Activated T-cell treated with anti-CD3 and anti-CD28 coated beads for 24 hours (primary cell): ENCODE results near the gene NUDT4B.
"Not testable (repeated sequence)": the region's sequence is repeated elsewhere in the genome, so short reads cannot be mapped to it uniquely, and the experiment has no call there.

ENCODE experiments used
- DNase-seq: peaks from one replicate; pipeline ENCODE4 v3.0.0-alpha.2; 2020; ENCODE audit warnings: low read depth

Gene NUDT4B

DNA sequence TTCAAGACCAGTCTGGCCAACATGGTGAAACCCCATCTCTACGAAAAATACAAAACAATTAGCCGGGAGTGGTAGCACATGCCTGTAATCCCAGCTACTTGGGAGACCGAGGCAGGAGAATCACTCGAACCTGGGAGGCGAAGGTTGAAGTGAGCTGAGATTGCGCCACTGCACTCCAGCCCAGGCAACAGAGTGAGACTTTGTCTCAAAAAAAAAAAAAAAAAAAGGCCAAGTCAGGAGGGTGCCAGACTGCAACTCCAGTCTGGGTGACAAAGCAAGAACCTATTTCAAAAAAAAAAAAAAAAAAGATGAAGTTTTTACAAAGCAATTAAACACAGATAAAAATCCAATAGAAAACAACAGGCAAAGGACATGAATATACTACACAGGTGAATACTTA, 9.9 kb upstream of the NUDT4B start:
- DNase-seq, result not testable (repeated sequence)

DNA sequence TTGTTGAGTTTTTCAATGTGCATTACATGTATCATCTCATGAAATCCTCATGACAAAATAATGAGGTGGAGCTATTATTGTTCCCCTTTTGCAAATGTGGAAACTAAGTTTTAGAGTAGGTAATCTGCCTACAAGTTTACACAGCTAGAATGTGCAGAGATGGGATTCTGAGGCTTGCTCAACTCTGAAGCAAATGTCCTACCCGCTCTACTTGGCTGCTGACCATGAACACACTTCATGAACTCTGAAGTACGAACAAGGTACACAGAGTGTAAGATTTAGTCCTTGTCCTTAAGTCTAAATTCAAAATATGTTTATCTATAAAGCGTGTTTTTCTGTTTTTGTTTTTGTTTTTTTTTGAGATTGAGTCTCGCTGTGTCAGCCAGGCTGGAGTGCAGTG, 5.4 kb upstream of the NUDT4B start:
- not testable (repeated sequence) for DNase-seq

DNA sequence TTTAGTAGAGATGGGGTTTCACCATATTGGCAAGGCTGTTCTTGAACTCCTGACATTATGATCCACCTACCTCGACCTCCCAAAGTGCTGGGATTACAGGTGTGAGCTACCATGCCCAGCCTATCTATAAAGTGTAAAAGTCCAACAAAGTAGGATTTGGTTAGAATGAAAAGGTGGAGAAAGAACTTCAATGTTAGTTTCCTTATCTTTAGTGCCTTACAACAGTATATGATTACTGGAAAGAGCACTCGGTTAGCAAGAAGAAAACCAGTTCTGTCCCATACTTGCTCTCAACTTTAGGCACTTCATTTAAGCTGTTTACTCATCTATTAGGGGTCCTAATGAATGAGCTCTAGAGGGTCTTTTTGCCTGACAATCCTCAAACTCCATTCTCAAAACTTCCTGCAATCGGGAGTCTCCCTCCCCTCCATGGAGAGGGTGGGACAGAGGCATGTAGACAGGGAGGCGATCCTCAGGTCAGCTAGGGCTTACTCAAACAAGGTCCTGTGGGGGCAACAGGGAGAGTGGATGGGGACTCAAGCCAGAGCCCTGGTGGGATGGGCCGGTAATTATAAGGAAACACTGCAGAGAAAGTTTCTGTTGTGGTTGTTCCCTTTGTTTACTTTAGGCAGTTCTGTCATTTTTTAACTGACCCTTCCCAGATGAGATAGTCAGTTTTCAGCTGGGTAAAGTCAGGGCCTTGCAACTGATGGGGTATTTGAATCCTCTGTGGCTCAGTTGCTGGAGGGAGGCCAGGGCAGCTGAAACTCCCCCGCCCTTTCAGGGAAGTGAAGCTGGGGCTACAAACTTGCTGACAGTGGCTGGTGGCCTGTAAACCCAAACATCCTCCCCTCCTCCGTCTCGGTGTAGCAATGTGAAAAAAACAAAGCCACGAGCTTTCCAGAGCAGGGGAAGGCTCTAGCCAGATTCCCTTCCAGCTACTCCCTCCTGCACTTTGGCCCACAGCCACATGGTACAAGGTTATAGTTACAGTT, 4.6 kb upstream of the NUDT4B start:
- not testable (repeated sequence) for DNase-seq

DNA sequence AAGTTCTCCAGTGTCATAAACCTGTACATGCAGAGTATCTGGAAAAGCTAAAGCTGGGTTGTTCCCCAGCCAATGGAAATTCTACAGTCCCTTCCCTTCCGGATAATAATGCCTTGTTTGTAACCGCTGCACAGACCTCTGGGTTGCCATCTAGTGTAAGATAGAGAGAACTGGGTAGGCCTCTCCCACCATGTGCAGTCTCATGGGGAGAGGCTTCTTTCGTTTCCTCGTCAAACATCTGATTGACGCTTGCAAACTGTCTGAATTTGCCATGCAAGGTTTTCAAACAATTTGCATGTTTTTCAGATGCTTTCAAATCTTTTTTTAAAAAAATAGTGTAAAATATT, 734 bp downstream of the NUDT4B start:
- not testable (repeated sequence) for DNase-seq

DNA sequence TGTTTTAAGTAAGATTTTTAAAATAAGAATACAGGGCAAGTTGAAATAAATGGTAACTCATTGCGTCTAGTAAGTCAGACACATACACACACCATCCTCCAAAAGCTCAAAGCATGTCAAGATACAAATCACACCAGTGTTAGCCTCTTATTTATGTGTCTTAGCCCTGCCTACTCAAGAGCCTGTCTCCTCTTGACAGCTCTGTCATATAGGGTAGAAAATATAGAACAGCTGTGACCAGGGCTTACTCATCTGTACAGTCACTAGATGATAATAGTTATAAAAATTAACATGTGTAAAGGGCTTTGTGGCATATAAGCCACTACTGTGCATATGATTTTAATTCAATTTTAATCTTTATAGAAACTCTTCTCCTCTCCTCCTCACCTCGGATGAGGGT, 7.7 kb downstream of the NUDT4B start:
- DNase-seq, result not testable (repeated sequence)

DNA sequence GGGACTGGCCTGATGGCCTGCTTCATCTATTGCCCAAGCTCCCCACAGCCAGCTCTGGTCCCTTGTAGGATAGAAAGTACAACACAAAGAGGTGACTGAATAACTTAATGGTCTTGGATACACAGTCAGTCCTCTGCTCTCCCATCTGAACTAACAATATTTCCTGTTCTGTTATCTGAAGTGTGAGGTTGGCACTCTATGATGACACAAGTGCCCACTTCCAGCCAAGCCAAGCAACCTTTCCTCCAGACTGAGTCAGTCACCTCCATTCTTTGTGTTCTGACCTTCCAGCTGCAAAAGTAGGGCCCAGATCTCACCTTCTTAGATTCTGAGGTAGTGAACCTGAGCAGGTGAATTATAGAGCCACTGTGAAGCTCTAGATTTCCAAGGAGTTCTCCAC, 8.9 kb downstream of the NUDT4B start:
- not testable (repeated sequence) for DNase-seq

DNA sequence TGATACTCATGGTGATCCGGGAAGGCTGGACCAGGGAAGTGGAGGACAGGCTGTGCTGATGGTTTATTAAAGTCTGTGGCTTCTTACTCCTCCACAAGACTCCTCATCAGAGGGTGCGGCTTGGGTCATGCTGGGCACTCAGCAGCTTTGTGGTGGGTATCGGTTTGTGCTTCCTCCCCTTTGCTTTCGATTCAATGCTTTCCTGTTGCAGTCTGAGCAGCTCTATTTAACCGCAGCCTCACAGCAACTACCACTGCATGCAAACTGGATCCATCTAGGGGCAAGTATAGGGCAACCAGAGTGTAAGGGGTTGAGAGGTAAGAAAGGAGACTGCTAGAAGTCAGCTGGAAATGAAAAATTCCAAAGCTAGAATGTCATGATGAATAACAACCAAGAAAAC, 9.8 kb downstream of the NUDT4B start:
- not testable (repeated sequence) for DNase-seq

DNA sequence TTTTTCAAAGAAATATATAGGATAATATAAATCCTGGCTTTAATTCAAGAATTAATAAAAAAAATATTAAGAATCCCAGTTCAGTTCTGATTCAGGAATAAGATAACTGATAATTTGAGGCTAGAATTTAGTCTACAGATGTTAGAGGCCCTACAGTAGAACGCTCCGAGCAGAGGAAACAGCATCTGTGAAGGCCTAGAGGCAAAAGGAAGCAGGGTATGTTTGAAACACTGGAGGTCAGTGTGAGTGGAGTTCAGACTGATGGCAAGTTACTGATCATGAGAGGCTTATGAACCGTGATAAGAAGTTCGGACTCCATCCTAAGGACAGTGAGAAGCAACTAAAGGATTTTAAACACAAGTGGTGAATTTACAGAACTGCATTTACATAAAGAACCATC, 10.4 kb downstream of the NUDT4B start:
- DNase-seq, result not testable (repeated sequence)

DNA sequence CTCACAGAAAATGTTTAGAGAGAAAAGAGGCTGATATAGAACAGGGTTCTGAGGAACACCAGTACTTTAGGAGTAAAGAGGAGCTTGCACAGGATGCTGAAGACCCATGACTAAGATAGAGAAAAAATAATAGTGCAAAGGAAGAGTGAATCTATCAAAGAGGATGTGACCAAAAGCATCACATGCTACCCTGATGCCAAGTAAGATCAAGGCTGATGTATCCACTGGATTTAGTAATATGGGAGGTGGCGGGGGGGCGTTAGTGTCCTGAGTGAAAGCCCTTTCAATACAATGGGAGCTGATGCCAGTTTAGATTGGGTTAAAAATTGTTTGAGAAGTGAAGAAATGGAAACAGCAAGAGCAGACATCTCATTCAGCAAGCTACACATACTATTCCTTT, 11.2 kb downstream of the NUDT4B start:
- DNase-seq, result peak; percentile 0

DNA sequence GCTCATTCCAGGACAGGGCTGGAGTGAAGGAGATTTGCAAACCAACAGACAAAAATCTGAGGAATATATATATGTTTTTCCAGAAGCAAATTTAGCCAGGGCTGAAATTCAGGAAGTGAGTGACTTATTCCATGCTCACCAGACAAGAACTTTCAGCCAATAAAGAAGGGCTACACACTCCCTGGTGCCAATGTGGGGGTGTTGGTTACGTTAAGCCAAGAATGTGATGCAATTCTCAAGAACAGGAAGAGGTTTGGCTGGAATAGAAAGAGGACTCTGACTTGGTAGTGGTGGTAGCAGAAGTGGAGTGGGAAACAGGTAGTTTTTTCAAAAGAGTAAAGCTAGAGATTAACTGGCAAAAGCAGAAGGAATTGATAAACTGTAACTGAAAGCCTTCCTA, 11.6 kb downstream of the NUDT4B start:
- not testable (repeated sequence) for DNase-seq

DNA sequence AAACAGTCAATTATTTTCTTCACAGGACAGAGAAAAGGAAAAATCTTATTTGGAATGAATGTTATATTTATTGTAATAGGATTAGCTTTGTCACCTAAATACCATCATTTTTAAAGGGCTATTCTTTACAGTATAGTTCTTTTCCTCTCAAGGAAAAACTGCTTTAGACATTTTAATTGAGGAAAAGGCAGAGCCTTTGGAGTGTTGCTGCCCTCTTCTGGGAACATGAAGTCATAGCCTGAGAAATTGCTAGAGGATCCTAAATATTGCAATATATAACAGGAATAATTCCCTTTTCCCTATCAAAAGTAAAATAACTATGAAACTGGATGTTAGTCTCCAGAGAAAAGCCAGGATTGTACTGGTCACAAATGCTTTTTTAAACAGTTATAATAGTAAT, 12.8 kb downstream of the NUDT4B start:
- DNase-seq, result not testable (repeated sequence)

DNA sequence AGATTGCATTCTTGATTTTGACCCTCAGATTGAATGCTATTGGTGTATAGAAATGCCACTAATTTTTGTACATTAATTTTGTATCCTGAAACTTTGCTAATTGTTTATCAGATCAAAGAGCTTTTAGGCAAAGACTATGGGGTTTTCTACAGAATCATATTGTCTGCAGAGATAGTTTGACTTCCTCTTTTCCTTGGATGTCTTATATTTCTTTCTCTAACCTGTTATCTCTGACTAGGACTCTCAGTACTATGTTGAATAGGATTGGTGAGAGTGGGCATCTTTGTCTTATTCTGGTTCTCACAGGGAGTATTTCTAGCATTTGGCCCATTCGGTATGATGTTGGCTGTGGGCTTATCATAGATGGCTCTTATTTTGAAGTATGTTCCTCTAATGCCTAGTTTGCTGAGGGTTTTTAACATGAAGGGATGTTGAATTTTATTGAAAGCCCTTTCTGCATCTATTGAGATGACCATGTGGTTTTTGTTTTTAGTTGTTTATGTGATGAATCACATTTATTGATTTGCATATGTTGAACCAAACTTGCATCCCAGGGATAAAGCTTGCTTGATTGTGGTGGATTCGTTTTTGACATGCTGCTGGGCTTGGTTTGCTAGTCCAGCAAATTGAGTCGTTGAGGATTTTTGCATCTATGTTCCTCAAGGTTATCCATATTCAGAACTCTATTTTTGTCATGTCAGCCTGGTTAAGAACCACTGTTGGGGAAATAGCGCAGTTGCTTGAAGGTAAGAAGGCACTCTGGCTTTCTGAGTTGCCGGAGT, 16.9 kb downstream of the NUDT4B start:
- DNase-seq, result not testable (repeated sequence)

DNA sequence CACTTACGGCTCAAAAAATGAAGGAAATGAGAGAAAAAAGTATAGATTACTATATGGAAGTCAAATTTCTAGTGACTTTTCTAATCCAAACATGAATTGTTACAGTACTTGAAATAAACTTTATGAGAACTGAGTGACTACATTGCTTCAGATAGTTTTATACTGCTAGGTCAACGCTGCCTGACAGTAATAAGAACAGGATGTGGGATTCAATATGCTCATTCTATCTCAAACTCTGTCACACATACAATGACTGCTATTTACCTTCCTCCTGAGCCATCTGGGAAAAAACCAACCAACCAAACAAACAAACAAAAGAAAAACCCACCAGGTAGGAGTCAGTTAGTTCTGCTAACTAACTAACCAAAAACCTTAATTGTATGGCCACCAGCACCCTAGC, 20.0 kb downstream of the NUDT4B start:
- not testable (repeated sequence) for DNase-seq

DNA sequence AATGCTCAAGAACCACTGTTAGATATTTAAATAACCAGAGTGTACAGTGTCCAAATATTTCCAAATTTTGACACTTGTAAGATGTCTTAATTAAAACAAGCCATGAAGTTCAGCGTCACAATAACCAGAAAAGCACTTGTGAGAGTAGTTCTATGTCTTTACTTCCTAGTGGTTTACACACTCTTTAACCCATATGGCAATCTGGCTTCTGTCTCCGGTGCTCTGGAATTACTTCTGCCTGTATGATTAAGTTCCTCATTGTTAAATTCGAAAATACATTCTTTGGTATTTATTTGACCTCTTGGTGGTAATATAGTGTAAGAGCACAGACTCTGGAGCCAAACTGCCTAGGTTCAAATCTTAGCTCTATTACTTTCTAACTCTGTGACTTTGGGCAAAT, 20.9 kb downstream of the NUDT4B start:
- not testable (repeated sequence) for DNase-seq

DNA sequence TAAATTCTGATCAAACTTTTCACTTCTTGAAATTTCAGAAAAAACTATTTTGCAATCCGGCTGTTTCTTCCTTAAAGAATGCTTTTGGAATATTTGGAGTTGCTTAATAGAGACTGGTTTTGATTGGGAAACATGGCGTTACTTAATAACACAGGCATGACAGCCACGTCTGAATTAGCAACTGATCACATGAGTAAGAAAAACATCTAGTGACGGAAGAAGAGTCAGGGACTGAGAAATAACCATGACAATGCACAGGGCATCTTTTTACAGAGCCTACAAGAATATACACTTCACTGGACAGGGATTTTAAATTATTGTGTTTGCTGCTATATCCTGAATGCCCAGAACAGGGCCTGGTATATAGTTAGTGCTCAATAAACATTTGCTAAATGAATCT, 25.1 kb downstream of the NUDT4B start:
- DNase-seq, result not testable (repeated sequence)

DNA sequence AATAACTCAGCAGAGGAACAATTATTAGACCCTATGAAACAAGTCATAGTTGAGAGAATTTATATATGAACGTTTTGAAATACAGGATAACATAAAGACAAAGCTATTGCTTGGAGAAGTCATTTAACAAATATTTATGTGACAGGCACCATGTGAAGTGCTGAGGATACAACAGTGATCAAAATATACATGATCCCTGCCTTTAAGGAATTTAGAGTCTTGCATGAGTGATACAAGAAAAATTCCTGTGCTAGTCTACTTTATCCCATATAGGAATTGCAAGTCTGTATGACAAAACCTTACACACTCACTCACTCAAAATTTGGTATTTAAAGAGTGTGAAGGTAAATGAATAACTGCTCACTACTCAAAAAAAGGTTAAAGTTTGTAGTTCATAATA, 25.5 kb downstream of the NUDT4B start:
- DNase-seq, result not testable (repeated sequence)

DNA sequence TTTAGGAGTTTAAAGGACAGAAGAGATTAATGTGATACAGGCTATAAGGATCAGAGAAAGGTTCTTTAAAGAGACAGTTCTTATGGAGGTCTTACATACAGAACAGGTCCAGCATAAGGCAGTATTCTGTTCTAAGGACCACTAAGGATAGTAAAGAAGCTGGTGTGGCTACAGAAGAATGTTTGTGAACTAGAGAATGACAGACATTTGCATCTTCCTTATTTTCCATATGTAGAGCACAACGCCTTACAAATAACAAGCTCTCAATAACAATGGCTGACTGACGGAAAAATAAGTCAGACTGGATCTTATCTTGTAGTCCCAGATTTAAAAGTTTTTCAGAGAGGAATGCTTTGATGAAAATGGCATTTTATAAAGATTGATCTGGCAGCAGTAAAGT, 26.7 kb downstream of the NUDT4B start:
- not testable (repeated sequence) for DNase-seq

DNA sequence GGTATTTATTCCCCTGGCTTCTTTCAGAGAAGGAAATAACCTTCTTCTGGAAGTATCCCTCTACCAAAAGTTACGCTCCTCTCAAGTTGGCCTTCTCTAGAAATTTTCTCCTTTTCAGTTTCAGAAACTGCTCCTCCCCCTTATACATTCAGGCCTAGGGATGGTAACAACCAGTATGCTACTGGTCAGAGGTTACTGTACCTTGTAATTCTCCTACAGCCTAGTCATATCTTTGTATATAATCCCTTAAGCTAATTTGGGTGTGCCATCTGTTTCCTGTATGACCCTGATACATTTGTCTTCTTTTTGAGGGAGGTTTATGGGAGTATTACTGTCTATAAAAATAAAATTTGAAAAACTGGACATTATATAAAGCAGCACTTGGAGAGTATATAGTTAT, 29.1 kb downstream of the NUDT4B start:
- not testable (repeated sequence) for DNase-seq

DNA sequence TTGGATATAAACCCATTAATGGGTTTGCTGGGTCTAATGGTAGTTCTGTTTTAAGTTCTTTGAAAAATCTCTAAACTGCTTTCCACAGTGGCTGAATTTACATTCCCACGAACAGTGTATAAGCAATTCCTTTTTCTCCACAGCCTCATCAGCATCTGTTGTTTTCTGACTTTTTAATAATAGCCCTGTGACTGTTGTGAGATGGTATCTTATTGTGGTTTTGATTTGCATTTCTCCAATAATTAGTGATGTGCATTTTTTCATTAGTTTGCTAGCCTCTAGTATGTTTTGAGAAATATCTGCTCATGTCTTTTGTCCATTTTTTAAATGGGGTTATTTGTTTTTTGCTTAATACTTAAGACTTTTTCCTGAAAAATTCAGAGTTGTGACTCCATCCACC, 31.8 kb downstream of the NUDT4B start:
- DNase-seq, result not testable (repeated sequence)

DNA sequence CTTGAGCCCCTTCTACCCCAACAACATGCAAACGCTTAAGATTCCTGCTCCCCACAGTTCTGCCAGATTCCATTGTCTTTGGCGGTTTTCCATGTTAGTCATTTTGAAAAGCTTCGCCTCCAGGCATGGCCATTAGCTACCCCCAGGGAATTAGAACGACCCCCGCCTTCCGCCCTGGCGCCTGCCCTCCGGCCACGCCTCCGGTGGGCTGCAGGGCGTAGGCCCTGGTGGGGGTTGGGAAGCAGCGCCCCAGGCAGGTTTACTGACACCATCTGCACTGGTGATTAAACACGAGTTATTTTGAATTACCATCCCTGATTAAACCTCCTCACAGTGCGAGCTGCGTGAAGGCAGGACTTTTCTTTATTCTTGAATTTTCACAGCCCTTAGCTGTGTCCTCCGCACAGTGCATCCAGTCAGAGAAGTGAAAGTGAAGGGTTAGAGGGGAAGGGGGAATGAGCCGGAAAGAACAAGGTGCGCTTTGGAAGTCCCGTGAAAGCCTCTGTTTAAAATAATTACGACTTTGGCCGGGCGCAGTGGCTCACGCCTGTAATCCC, 43.0 kb downstream of the NUDT4B start:
- DNase-seq, result not testable (repeated sequence)

DNA sequence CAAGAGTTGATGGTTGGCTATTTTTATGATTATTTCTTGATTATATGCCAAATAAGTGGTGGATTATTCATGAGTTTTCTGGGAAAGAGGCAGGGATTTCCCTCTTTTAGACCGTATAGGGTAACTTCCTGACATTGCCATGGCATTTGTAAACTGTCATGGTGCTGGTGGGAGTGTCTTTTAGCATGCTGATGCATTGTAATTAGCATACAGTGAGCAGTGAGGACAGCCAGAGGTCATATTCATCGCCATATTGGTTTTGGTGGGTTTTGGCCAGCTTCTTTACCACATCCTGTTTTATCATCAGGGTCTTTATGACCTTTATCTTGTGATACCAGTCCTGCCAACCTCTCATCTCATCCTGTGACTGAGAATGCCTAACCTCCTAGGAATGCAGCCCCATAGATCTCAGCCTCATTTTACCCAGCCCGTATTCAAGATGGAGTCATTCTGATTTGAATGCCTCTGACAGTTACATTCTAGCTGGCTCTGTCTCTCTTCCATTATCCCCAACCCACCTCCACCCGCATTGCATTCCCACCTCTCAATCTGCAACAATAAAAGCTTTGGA, 45.3 kb downstream of the NUDT4B start:
- DNase-seq, result not testable (repeated sequence)
